Ishikawa (cell line): Measurements from ENCODE around the gene POLR2E.

Experiments
- CEBPB ChIP-seq: IDR thresholded peaks from 2 replicates; pipeline ENCODE4 v1.6.1; 2012
- FOXM1 ChIP-seq: IDR thresholded peaks from 2 replicates; pipeline ENCODE4 v1.6.1; 2012; ENCODE audit warnings: low read depth, borderline replicate concordance
- TAF1 ChIP-seq: IDR thresholded peaks from 2 replicates; pipeline ENCODE4 v1.6.1; 2012; ENCODE audit warnings: low read depth, mild to moderate bottlenecking
- YY1 ChIP-seq: IDR thresholded peaks from 2 replicates; pipeline ENCODE4 v1.6.1; 2012; ENCODE audit warnings: low read depth
- TF ChIP-seq, protein P1 (sequence below): IDR thresholded peaks from 2 replicates; pipeline ENCODE4 v1.6.1; 2012

DNA sequence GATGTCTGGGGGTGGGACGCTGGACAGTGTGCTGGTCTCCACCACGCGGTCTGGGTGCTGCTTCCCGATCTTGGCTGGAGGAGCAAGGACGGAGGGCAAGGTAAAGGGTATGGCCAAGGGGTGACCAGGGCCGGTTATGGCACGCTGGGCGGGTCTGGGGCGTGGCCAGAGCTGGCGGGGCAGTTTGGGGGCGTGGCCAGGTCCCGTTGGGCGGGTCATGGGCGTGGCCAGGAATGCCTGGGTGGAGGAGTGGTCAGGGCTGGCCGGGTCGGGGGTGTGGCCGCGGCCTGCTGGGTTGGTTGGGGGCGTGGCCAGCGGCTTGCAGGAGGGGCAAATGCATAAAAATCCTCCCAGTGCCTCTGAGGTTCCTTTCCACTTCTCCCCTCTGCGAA lies 27.8 kb upstream of the POLR2E start:
- TF ChIP-seq TAF1 (no peak), YY1 (no peak), CEBPB (no peak), FOXM1 (no peak)
- TF ChIP-seq, protein P1, sequence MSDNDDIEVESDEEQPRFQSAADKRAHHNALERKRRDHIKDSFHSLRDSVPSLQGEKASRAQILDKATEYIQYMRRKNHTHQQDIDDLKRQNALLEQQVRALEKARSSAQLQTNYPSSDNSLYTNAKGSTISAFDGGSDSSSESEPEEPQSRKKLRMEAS: no peak
